ENCODE measurements around the gene AP1S3. TPM values are rescaled to one million over a fixed set of nuclear protein-coding genes. Genes with fewer than 3 reads are reported as not detected.

The AP1S3 gene
- total and polyA plus RNA-seq, 2 of the 4 experiments (the other 2 are of a cell fraction) = 2.5 to 4.1 TPM

DNA sequence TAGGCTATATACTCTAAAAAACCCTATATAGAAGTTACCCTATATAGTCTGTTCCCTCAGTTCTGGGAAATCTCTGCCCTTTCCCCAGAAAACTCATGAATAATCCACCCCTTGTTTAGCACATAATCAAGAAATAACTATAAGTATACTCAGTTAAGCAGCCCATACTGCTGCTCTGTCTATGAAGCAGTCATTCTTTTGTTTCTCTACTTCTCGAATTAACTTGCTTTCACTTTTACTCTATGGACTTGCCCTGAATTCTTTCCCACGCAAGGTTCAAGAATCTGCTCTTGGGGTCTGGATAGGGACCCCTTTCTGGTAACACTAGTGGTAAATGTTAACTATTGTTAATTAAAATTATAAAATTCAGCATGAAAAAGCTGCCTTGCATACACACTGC is 17.4 kb upstream of the AP1S3 start:
- WGBS, 2 experiments (ENCODE audit: extremely low coverage in 2 of 2, insufficient read length in 1 of 2) = no CpG with 5 or more reads among the region's 2 CpGs
- no peak for ATAC-seq (ENCODE audit: low read depth)

More for the DNA sequence above, 17.4 kb upstream of the AP1S3 start:
- H2BK5ac ChIP-seq (ENCODE audit: low read depth, low read length, poor library complexity, severe bottlenecking) = no peak overlapping the region
- in situ Hi-C loops (cut with MboI; ENCODE audit: low sequenced_read_pairs) = no loop called here
- no peak overlapping the region for H3K23ac ChIP-seq (ENCODE audit: low read depth, low read length)
- intact Hi-C loops (cut with micrococcal nuclease) = no loop called here
- no peak overlapping the region for H2AFZ ChIP-seq (replicated peaks; ENCODE audit: low read length, poor library complexity)
- H4K5ac ChIP-seq (ENCODE audit: low read depth, low read length) = no peak overlapping the region
- no peak overlapping the region for H2BK120ac ChIP-seq (ENCODE audit: low read depth, low read length)
- no peak for DNase-seq
- dilution Hi-C loops (cut with HindIII; ENCODE audit: low sequenced_read_pairs, unreplicated experiment) = no loop called here
- H3K14ac ChIP-seq (replicated peaks; ENCODE audit: low read depth, low read length) = no peak overlapping the region
- H3K79me1 ChIP-seq (ENCODE audit: low read depth in 1 of 2, low read length in 2 of 2) = no peaks in the 10 kb centered on the region
- no peak overlapping the region for H2BK15ac ChIP-seq (ENCODE audit: low read depth, low read length)
- H3K4me1 ChIP-seq (ENCODE audit: control insufficient read depth, insufficient read depth, low read length) = peaks cover 6% of the 10 kb centered on the region
- H4K91ac ChIP-seq (ENCODE audit: insufficient read depth, low read depth, low read length) = no peak overlapping the region
- no peak overlapping the region for H3K27ac ChIP-seq (ENCODE audit: insufficient read depth, low read length)
- no peaks in the 10 kb centered on the region; the same call in 1 of the 2 replicates for H3K9me1 ChIP-seq (ENCODE audit: insufficient read depth, low read length)
- no peak overlapping the region for H2BK20ac ChIP-seq (ENCODE audit: low read depth, low read length)
- no peak overlapping the region for H3K4me2 ChIP-seq (ENCODE audit: low read depth, low read length)
- H3K36me3 ChIP-seq (ENCODE audit: control insufficient read depth, insufficient read depth, low read length) = peaks cover 4% of the 10 kb centered on the region; the same call in 1 of the 2 replicates
- TF ChIP-seq, protein P1, sequence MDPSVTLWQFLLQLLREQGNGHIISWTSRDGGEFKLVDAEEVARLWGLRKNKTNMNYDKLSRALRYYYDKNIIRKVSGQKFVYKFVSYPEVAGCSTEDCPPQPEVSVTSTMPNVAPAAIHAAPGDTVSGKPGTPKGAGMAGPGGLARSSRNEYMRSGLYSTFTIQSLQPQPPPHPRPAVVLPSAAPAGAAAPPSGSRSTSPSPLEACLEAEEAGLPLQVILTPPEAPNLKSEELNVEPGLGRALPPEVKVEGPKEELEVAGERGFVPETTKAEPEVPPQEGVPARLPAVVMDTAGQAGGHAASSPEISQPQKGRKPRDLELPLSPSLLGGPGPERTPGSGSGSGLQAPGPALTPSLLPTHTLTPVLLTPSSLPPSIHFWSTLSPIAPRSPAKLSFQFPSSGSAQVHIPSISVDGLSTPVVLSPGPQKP (IDR thresholded peaks at IDR 0.05; ENCODE audit: borderline replicate concordance, low read depth, low read length) = no peak
- TF ChIP-seq SMC3 (IDR thresholded peaks at IDR 0.05; ENCODE audit: low read depth, low read length) (no peak), RFX5 (IDR thresholded peaks at IDR 0.05; ENCODE audit: low read depth, low read length) (no peak)
- no peak overlapping the region for H2AK5ac ChIP-seq (ENCODE audit: low read depth, low read length)
- H4K8ac ChIP-seq (ENCODE audit: low read depth in 2 of 2, low read length in 2 of 2) = no peak overlapping the region
- ChIA-PET POLR2A (ENCODE audit: unreplicated experiment) (no interaction called here), CTCF (no interaction called here)
- BruUV-seq (replicated peaks) = no TSS peak
- no peaks in the 10 kb centered on the region for H4K20me1 ChIP-seq (ENCODE audit: insufficient read depth, low read length)
- H3K56ac ChIP-seq (ENCODE audit: extremely low read depth, insufficient read depth, low read length) = no peak overlapping the region
- H3K9ac ChIP-seq (ENCODE audit: low read depth, low read length) = no peak overlapping the region
- no peaks in the 10 kb centered on the region for H3K27me3 ChIP-seq (ENCODE audit: control insufficient read depth, insufficient read depth, low read length)
- no peak overlapping the region for H3K4me3 ChIP-seq (ENCODE audit: insufficient read depth, low read depth, low read length)
- H3K9me3 ChIP-seq (ENCODE audit: control insufficient read depth, insufficient read depth, low read length) = no peaks in the 10 kb centered on the region
- no peak overlapping the region for H3K4ac ChIP-seq (ENCODE audit: low read depth, low read length)
- no peak overlapping the region for H3K18ac ChIP-seq (ENCODE audit: low read depth, low read length)
- no peak overlapping the region for H2AK9ac ChIP-seq (replicated peaks; ENCODE audit: low read depth, low read length, poor library complexity)

Data from IMR-90 (cell line).